Omental fat pad (tissue), 4 donors: ENCODE measurements around the gene RNU5D-1. TPM values are rescaled to one million over a fixed set of nuclear protein-coding genes. Genes with fewer than 3 reads are reported as not detected.

Source experiments
- ATAC-seq: fragments of 150-250 bp; one replicate; pipeline ENCODE4 v1.9.1; 2016; ENCODE audit warnings: mild to moderate bottlenecking, moderate library complexity; ENCODE audit not compliant: low FRiP score
- DNase-seq: peaks from one replicate; pipeline ENCODE4 v3.0.0-alpha.2; 2019; ENCODE audit warnings: low spot score
- CTCF ChIP-seq, 3 donors: fragments of 450-650 bp; IDR thresholded peaks; one replicate each; pipeline ENCODE4 v1.5.1; 2016 to 2017; ENCODE audit warnings: antibody characterized with exemption in 3 of 3, mild to moderate bottlenecking in 3 of 3, moderate library complexity in 2 of 3
- total RNA-seq, 4 donors: library from RNA; depleted of rRNA; stranded (reverse); fragments of >200 nt; gene quantifications; one replicate each; pipeline ENCODE4 v1.1.0, GENCODE V29; 2016

Gene RNU5D-1
- total RNA-seq, 4 donors from 2014 or later, result not detected

GRCh38 chr1:44698138-44698537, 32.8 kb downstream of the RNU5D-1 start:
- no peak for DNase-seq
- no peak for ATAC-seq
- no peak for TF ChIP-seq CTCF (IDR thresholded peaks at IDR 0.05)

GRCh38 chr1:44696789-44697345, 34.1 kb downstream of the RNU5D-1 start:
- DNase-seq (no peak), ATAC-seq (no peak)
- TF ChIP-seq CTCF (IDR thresholded peaks at IDR 0.05), result no peak

GRCh38 chr1:44696101-44696500, 34.9 kb downstream of the RNU5D-1 start:
- ATAC-seq, result no peak
- TF ChIP-seq CTCF (IDR thresholded peaks at IDR 0.05), result no peak
- DNase-seq, result no peak

GRCh38 chr1:44695671-44696070, 35.3 kb downstream of the RNU5D-1 start:
- DNase-seq (no peak), ATAC-seq (no peak)
- TF ChIP-seq CTCF (IDR thresholded peaks at IDR 0.05), result no peak

DNA sequence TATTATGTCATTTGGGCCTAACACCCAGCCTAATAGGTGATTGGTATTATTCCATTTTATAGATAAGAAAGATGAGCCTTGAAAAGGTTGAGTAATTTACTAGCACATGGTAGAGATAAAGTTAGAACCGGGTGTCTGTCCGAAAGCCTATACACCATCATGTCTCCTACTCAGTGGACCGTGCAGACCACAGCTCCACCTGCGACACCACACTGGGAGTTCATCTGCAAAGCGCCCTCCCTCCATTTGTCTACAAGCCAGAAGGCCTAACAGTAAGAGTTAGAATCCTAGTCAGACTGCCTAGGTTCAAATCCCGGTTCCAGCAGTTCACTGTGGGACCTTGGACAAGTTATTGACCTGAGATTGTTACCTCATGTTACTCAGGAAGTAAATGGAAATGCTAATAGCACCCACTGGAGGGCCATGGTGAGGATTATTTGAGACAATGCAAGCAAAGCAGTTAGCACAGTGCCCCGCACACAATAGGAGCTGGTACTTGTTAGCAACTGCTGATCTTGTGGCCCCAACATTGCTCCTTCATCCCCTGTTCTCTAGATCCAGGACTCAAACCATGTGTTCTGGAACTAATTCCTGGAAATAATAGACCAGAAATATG, 36.0 kb downstream of the RNU5D-1 start:
- TF ChIP-seq CTCF (IDR thresholded peaks at IDR 0.05), result no peak
- DNase-seq, result no peak

DNA sequence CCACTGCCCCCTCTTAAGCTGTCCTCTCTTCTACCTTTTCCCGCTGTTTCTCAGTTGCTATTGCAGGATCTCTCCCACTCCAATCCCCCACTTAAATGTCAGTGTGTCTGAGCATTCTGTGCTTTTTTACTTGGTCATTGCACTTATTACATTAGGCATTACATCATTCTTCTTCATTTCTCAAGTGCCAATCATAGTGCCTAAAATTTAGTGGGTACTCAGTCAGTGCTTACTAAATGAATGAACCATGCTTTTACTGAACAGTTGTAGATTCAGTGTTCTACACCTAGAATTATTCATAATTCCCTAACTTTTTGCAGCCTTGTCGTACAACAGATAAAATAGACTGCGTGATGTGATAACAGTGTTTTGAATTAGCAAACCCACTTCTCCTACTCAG, 37.1 kb downstream of the RNU5D-1 start:
- ATAC-seq (no peak), DNase-seq (no peak)
- no peak for TF ChIP-seq CTCF (IDR thresholded peaks at IDR 0.05)

More for the DNA sequence above, 36.0 kb downstream of the RNU5D-1 start:
- ATAC-seq, result no peak

GRCh38 chr1:44693159-44693558, 37.8 kb downstream of the RNU5D-1 start:
- no peak for ATAC-seq
- DNase-seq, result no peak
- TF ChIP-seq CTCF (IDR thresholded peaks at IDR 0.05), result no peak
